Measurements from ENCODE around the gene LPXN.

The LPXN gene

GRCh38 chr11:58526721-58527120, 48.9 kb downstream of the LPXN start:
- H3K36me3 ChIP-seq: no peaks in the 10 kb centered on the region
- H3K4me3 ChIP-seq (ENCODE audit: low read depth, low read length): no peak overlapping the region

GRCh38 chr11:58525037-58525614, 50.5 kb downstream of the LPXN start:
- no peak for TF ChIP-seq CTCF (IDR thresholded peaks at IDR 0.05; ENCODE audit: low read depth, low read length)
- Histone ChIP-seq H3K9me3 (ENCODE audit: severe bottlenecking) (no peaks in the 10 kb centered on the region), H3K27me3 (ENCODE audit: insufficient read depth, low read depth, severe bottlenecking) (peaks cover 45% of the 10 kb centered on the region), H3K36me3 (no peaks in the 10 kb centered on the region), H3K4me3 (ENCODE audit: low read depth, low read length) (no peak overlapping the region), H3K27ac (no peak overlapping the region)
- no peak for DNase-seq

More at GRCh38 chr11:58526721-58527120, 48.9 kb downstream of the LPXN start:
- H3K27ac ChIP-seq: no peak overlapping the region
- no peak for TF ChIP-seq CTCF (IDR thresholded peaks at IDR 0.05; ENCODE audit: low read depth, low read length)
- no peak for DNase-seq
- H3K27me3 ChIP-seq (ENCODE audit: insufficient read depth, low read depth, severe bottlenecking): peaks cover 31% of the 10 kb centered on the region
- H3K9me3 ChIP-seq (ENCODE audit: severe bottlenecking): peaks cover 1% of the 10 kb centered on the region

- no peaks in the 10 kb centered on the region for H3K9me3 ChIP-seq (ENCODE audit: severe bottlenecking)
- H3K27ac ChIP-seq: no peak overlapping the region
- no peaks in the 10 kb centered on the region for H3K36me3 ChIP-seq
- H3K4me3 ChIP-seq (ENCODE audit: low read depth, low read length): no peak overlapping the region
- H3K27me3 ChIP-seq (ENCODE audit: insufficient read depth, low read depth, severe bottlenecking): peaks cover 50% of the 10 kb centered on the region
- TF ChIP-seq CTCF (IDR thresholded peaks at IDR 0.05; ENCODE audit: low read depth, low read length): peak; percentile 93
- DNase-seq: peak; percentile 46
Measured at GRCh38 chr11:58524232-58525036, 51.2 kb downstream of the LPXN start.

- Histone ChIP-seq H3K4me3 (ENCODE audit: low read depth, low read length) (no peak overlapping the region), H3K27ac (no peak overlapping the region), H3K27me3 (ENCODE audit: insufficient read depth, low read depth, severe bottlenecking) (peaks cover 71% of the 10 kb centered on the region), H3K9me3 (ENCODE audit: severe bottlenecking) (no peaks in the 10 kb centered on the region), H3K36me3 (no peaks in the 10 kb centered on the region)
- peak; percentile 29 for DNase-seq
- TF ChIP-seq CTCF (IDR thresholded peaks at IDR 0.05; ENCODE audit: low read depth, low read length): peak; percentile 62
Measured at GRCh38 chr11:58513747-58514367, 61.8 kb downstream of the LPXN start.

- no peak for TF ChIP-seq CTCF (IDR thresholded peaks at IDR 0.05; ENCODE audit: low read depth, low read length)
- Histone ChIP-seq H3K27ac (no peak overlapping the region), H3K36me3 (no peaks in the 10 kb centered on the region), H3K27me3 (ENCODE audit: insufficient read depth, low read depth, severe bottlenecking) (peaks cover 79% of the 10 kb centered on the region), H3K4me3 (ENCODE audit: low read depth, low read length) (no peak overlapping the region), H3K9me3 (ENCODE audit: severe bottlenecking) (no peaks in the 10 kb centered on the region)
- no peak for DNase-seq
Measured at GRCh38 chr11:58511636-58512035, 64.0 kb downstream of the LPXN start.
